DOHH2 (cell line): Measurements from ENCODE around the gene KIF26B.

ENCODE experiments used
- CTCF ChIP-seq: fragments of 200-600 bp; sonication (generic); IDR thresholded peaks from one replicate; pipeline ENCODE4 v1.5.1; 2014; ENCODE audit warnings: antibody characterized with exemption, mild to moderate bottlenecking, low read depth, low read length; ENCODE audit not compliant: poor library complexity, severe bottlenecking
- EZH2phosphoT487 ChIP-seq: fragments of 200-600 bp; sonication (generic); IDR thresholded peaks from 2 replicates; pipeline ENCODE4 v1.6.1; 2017; ENCODE audit warnings: borderline replicate concordance, mild to moderate bottlenecking, antibody characterized with exemption, low read length, moderate library complexity, mixed read lengths

DNA sequence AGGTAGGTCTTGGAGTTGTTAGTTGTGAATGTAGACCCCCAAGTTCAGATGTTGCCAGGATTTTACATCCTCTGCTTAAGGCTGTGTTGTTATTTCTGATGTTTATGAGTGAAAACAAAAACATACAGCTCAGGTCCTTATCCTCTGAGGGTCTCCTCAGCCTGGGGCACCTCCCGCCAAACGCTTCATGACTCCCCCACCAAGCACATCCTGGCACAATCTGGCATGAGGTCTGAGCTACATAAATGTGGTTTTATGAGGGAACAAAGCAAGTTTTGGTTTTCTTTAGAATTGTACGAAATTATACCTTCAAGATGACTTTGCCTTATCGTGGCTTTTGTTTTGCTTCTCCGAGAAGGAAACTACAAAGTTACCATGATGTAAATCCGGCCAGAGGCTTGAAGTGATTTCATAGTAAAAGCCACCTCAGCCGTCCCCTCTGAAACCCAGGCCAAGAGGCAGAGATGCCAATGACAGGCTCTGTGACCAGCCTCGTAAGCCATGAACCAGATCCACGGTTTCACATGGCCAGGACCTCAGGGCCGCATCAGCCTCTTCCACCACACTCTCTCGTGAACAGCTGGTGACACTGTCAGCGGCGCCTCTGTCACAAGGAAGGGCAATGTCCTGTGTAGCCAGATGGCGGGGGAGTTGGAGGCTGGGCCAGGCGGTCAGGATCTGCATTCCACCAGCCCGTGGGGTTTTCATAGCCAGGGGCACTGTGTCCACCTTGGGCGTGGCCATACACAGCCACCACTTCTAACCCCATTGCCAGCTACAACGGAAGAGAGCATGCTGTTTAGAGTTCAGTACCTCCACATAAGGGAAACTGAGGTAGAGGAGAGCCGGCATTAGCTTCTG, 199.4 kb downstream of the KIF26B start:
- no peak for TF ChIP-seq CTCF
- no peak for TF ChIP-seq EZH2phosphoT487
